K562 (cell line): ENCODE results near the gene FOXB2. TPM values are rescaled to one million over a fixed set of nuclear protein-coding genes. Genes with fewer than 3 reads are reported as not detected.

Experiments used
- ATAC-seq: fragments of 200-7000 bp; cut with Tn5 transposase; 3 replicates; pipeline ENCODE4 v1.9.1; 2020; ENCODE audit warnings: moderate library complexity
- Bru-seq: library from RNA; stranded (reverse); fragments of 400-500 nt; gene quantifications from one replicate; lab custom pipeline; 2021; lab: Mats Ljungman, UMichigan
- BruChase-seq, 2 experiments: library from RNA; stranded (reverse); fragments of 400-500 nt; gene quantifications; one replicate each; lab custom pipeline; 2021; lab: Mats Ljungman, UMichigan
- BruUV-seq: library from RNA; stranded (reverse); fragments of 400-500 nt; replicated peaks from 2 replicates; lab custom pipeline; 2021; lab: Mats Ljungman, UMichigan
- CTCF ChIA-PET: fragments of 300-600 bp; formaldehyde crosslinking; extraction: SDS; loops from one replicate; lab custom pipeline; 2021; ENCODE audit warnings: low intra/inter-chr PET ratio; lab: Yijun Ruan, JAX
- POLR2A ChIA-PET: fragments of 300-600, 350-650 bp; sonication (Branson Sonifier 250); formaldehyde crosslinking; extraction: SDS; loops from one replicate; lab custom pipeline; 2021; ENCODE audit warnings: antibody characterized with exemption, inconsistent platforms; lab: Yijun Ruan, JAX
- DNase-seq, 4 experiments: peaks; one replicate each; pipeline versions ENCODE4 v3.0.0 to v3.0.0-alpha.2; 2011 to 2018; ENCODE audit warnings: low spot score in 3 of 4, mixed read lengths in 3 of 4; ENCODE audit errors: extremely low read depth in 1 of 4
- FAIRE-seq: peaks from 2 replicates; lab custom pipeline; 2011; peaks lifted over from hg19 to GRCh38; lab: Jason Lieb, UNC
- H2AFZ ChIP-seq: 2 replicates; pipeline ENCODE4 v1.6.0; 2011; ENCODE audit warnings: low read depth, low read length, control low read depth, inconsistent platforms
- H3K27ac ChIP-seq: fragments of 200-600 bp; 3 replicates; pipeline ENCODE4 v1.8.0; 2011; ENCODE audit warnings: low read depth, mild to moderate bottlenecking, control low read depth, inconsistent platforms, low read length, moderate library complexity, mixed read lengths; ENCODE audit errors: extremely low read depth
- H3K27me3 ChIP-seq, 2 experiments: fragments of 300-600 bp in 1 of 2; 2 replicates in 1 of 2; 3 replicates in 1 of 2; pipeline versions ENCODE4 v1.6.0 to v1.8.0; 2011; ENCODE audit warnings: inconsistent platforms in 2 of 2, low read length in 2 of 2, mild to moderate bottlenecking in 1 of 2, mixed read lengths in 1 of 2, moderate library complexity in 1 of 2; ENCODE audit not compliant: control insufficient read depth in 2 of 2, insufficient read depth in 2 of 2
- H3K36me3 ChIP-seq: fragments of 300-600 bp; 3 replicates; pipeline ENCODE4 v1.8.0; 2011; ENCODE audit warnings: mild to moderate bottlenecking, low read length, inconsistent platforms; ENCODE audit not compliant: control insufficient read depth, insufficient read depth
- H3K4me1 ChIP-seq, 2 experiments: fragments of 200-600 bp in 1 of 2; replicated peaks in 1 of 2; 2 replicates in 1 of 2; 3 replicates in 1 of 2; pipeline versions ENCODE4 v1.5.1 to v1.8.0; 2011; ENCODE audit warnings: inconsistent platforms in 2 of 2, low read length in 2 of 2, mild to moderate bottlenecking in 1 of 2, mixed read lengths in 1 of 2, moderate library complexity in 1 of 2; ENCODE audit not compliant: control insufficient read depth in 2 of 2, insufficient read depth in 2 of 2
- H3K4me2 ChIP-seq: 2 replicates; pipeline ENCODE4 v1.6.1; 2011; ENCODE audit warnings: low read length, control low read depth, inconsistent platforms, mixed read lengths; ENCODE audit not compliant: insufficient read depth
- H3K4me3 ChIP-seq: fragments of 200-600 bp; sonication (generic), shearing (Covaris generic); 2 replicates; pipeline ENCODE4 v1.5.1; 2016; ENCODE audit warnings: control low read depth, inconsistent platforms
- H3K79me2 ChIP-seq: fragments of 200-600 bp; 3 replicates; pipeline ENCODE4 v1.8.0; 2011; ENCODE audit warnings: low read length, inconsistent platforms; ENCODE audit not compliant: control insufficient read depth, insufficient read depth
- H3K9ac ChIP-seq, 2 experiments: 2 replicates each; pipeline versions ENCODE4 v1.6.0 to v1.6.1; 2011; ENCODE audit warnings: low read depth in 2 of 2, low read length in 2 of 2, control low read depth in 1 of 2, inconsistent platforms in 1 of 2, mild to moderate bottlenecking in 1 of 2, mixed read lengths in 1 of 2; ENCODE audit not compliant: insufficient read depth in 1 of 2
- H3K9me1 ChIP-seq: one replicate; pipeline ENCODE4 v1.6.0; 2011; ENCODE audit warnings: inconsistent platforms, mild to moderate bottlenecking, low read length, moderate library complexity; ENCODE audit not compliant: control insufficient read depth, insufficient read depth
- H3K9me3 ChIP-seq: replicated peaks from 2 replicates; pipeline ENCODE4 v1.5.1; 2011; ENCODE audit warnings: low read depth, low read length, inconsistent platforms; ENCODE audit not compliant: control insufficient read depth, insufficient read depth
- H4K20me1 ChIP-seq: replicated peaks from 2 replicates; pipeline ENCODE4 v1.6.1; 2011; ENCODE audit warnings: low read length, inconsistent platforms, mixed read lengths; ENCODE audit not compliant: control insufficient read depth, insufficient read depth
- DACH1 ChIP-seq: fragments of 450-650 bp; IDR thresholded peaks from 2 replicates; pipeline ENCODE4 v1.6.1; 2018; ENCODE audit not compliant: partially characterized antibody
- TAL1 ChIP-seq: fragments of 450-650 bp; IDR thresholded peaks from 2 replicates; pipeline ENCODE4 v1.6.1; 2016; ENCODE audit warnings: mild to moderate bottlenecking
- ZNF644 ChIP-seq: fragments of 200-800 bp; sonication (Bioruptor generic); IDR thresholded peaks from 2 replicates; pipeline ENCODE4 v1.6.1; 2016; ENCODE audit warnings: low read depth, missing genetic modification characterization, missing compliant biosample characterization
- WGBS: fragments of 100-300 bp; shearing (Covaris generic); methylation state at CpG from one replicate; pipeline ENCODE4 v1.1.6; 2016; ENCODE audit warnings: low coverage, mixed read lengths; ENCODE audit not compliant: insufficient coverage; ENCODE audit errors: missing lambda C conversion rate; 5-methylcytosine and 5-hydroxymethylcytosine counted together
- in situ Hi-C: fragments of 300-500 bp; cut with MboI; formaldehyde crosslinking; loops from 4 replicates; pipeline ENCODE4 v1.15.0; 2018; ENCODE audit warnings: inconsistent platforms, mixed read lengths
- intact Hi-C: fragments of 100-400 bp; cut with micrococcal nuclease; formaldehyde crosslinking; loops from 2 replicates; pipeline ENCODE4 v1.14.2; 2022
- long read RNA-seq, 3 experiments: library from polyadenylated mRNA in 2 of 3; library from RNA in 1 of 3; unstranded in 2 of 3; stranded (forward) in 1 of 3; transcript quantifications; one replicate each; pipeline ENCODE4 v2.0.0, GENCODE V29; 2019 to 2022
- polyA minus RNA-seq, 3 experiments: library from RNA; depleted of rRNA, polyadenylated mRNA; stranded (reverse); fragments of >200 nt; gene quantifications; 2 replicates each; pipeline ENCODE4 v1.2.3, GENCODE V29; 2011
- polyA plus RNA-seq, 8 experiments: library from polyadenylated mRNA; depleted of rRNA in 4 of 8; stranded (reverse) in 5 of 8; unstranded in 3 of 8; fragments of >200 nt; fragmentation: Nextera tagmentation in 2 of 8; fragmentation: Illumina TruSeq in 1 of 8; extraction: Ambion mirVana in 2 of 8; extraction: Trizol in 1 of 8; gene quantifications; 2 replicates each; pipeline versions ENCODE4 v1.2.1 to v1.2.3, GENCODE V29; 2011 to 2014; ENCODE audit warnings: inconsistent platforms in 1 of 8, missing spikeins in 1 of 8
- total RNA-seq, 7 experiments: library from RNA; depleted of rRNA in 6 of 7; stranded (reverse); fragments of >200 nt in 6 of 7; fragmentation: Illumina TruSeq in 2 of 7; extraction: Trizol in 2 of 7; gene quantifications; 2 replicates each; pipeline versions ENCODE4 v1.2.1 to v1.2.3, GENCODE V29; 2011 to 2021; ENCODE audit warnings: low replicate concordance in 1 of 7

Gene FOXB2
- total RNA-seq (2011; cell fraction: chromatin; rRNA removed; ENCODE audit: low replicate concordance), result not detected in 2 replicates
- not detected in 2 replicates for total RNA-seq (2011; cell fraction: nucleolus; rRNA removed)
- not detected in 2 replicates for total RNA-seq (2011; cell fraction: nucleoplasm; rRNA removed)
- total RNA-seq (2014; rRNA removed) (not detected in 2 replicates), total RNA-seq (2014; rRNA removed; fragmentation: Illumina TruSeq; extraction: Trizol) (not detected in 2 replicates), total RNA-seq (2015; rRNA removed; fragmentation: Illumina TruSeq; extraction: Trizol) (not detected in 2 replicates), total RNA-seq (2021) (not detected in 2 replicates), polyA plus RNA-seq (2011; rRNA removed) (not detected in 2 replicates), polyA plus RNA-seq (2014; fragmentation: Illumina TruSeq; extraction: Trizol) (not detected in 2 replicates), polyA plus RNA-seq (2014; fragmentation: Nextera tagmentation; extraction: Ambion mirVana) (not detected), polyA plus RNA-seq (2014; rRNA removed) (not detected in 2 replicates), polyA minus RNA-seq (2011; rRNA and poly(A)+ RNA removed) (not detected in 2 replicates), Bru-seq, nascent RNA (not detected), BruChase-seq, experiment 1, labeled RNA remaining after a 2-hour chase (not detected), BruChase-seq, experiment 2, labeled RNA remaining after a 6-hour chase (not detected)
- not detected in 2 replicates for polyA plus RNA-seq (2011; cell fraction: cytosol; rRNA removed)
- not detected in 2 replicates for polyA plus RNA-seq (2011; cell fraction: nucleus; rRNA removed)
- not detected in 2 replicates for polyA plus RNA-seq (2012)
- not detected in 2 replicates for polyA minus RNA-seq (2011; cell fraction: cytosol; rRNA and poly(A)+ RNA removed)
- polyA minus RNA-seq (2011; cell fraction: nucleus; rRNA and poly(A)+ RNA removed), result not detected in 2 replicates
- long read RNA-seq, experiment 1, result 0 reads
- long read RNA-seq, experiment 2, result 0 reads
- long read RNA-seq, experiment 3, result 0 reads

- ATAC-seq (no peak), FAIRE-seq (no peak), DNase-seq (no peak)
- intact Hi-C loops, result no loop called here
- POLR2A ChIA-PET, result interaction anchor here (0.5 kb wide), 1 partner anchor 119 kb away, joined by 3 read pairs; no protein-coding TSS in a partner anchor
- CTCF ChIA-PET, result no interaction called here
- H4K20me1 ChIP-seq, result no peaks in the 10 kb centered on the region
- H3K27me3 ChIP-seq, result peaks cover 0 to 70% of the 10 kb centered on the region in 2 experiments; a peak in 2 of 5 replicates
- 31% methylated on average over 18 of the region's 51 CpGs for WGBS
- no peaks in the 10 kb centered on the region for H3K36me3 ChIP-seq
- no peak within 1 kb of the TSS for H3K4me2 ChIP-seq
- TF ChIP-seq ZNF644 (tag), result no peak
- no peak for TF ChIP-seq TAL1
- no peak for TF ChIP-seq DACH1
- no TSS peak for BruUV-seq
- H3K9me1 ChIP-seq, result no peaks in the 10 kb centered on the region
- no peaks in the 10 kb centered on the region for H3K9me3 ChIP-seq
- no peaks in the 10 kb centered on the region for H3K79me2 ChIP-seq
- H3K4me1 ChIP-seq, result no peaks in the 10 kb centered on the region; a peak in 2 of 5 replicates
- H2AFZ ChIP-seq, result no peak within 1 kb of the TSS
- in situ Hi-C loops, result no loop called here
- no peak within 1 kb of the TSS for H3K4me3 ChIP-seq
- H3K27ac ChIP-seq, result no peak within 1 kb of the TSS
- H3K9ac ChIP-seq, result no peak within 1 kb of the TSS
Observed at GRCh38 chr9:77019236-77019925, at the start of gene FOXB2. TSS of gene FOXB2 (plus strand) at chr9:77019655. CDS start at chr9:77019655, 0 bp downstream.
